Kidney epithelial cell (primary cell): Measurements from ENCODE around the gene POU2F1. TPM values are rescaled to one million over a fixed set of nuclear protein-coding genes. Genes with fewer than 3 reads are reported as not detected.

ENCODE experiments used
- DNase-seq: peaks from one replicate; pipeline ENCODE4 v3.0.0-alpha.2; 2010; ENCODE audit warnings: low read depth
- H3K27me3 ChIP-seq: 2 replicates; pipeline ENCODE4 v1.6.0; 2011; ENCODE audit warnings: low read length; ENCODE audit not compliant: control insufficient read depth, insufficient read depth
- H3K36me3 ChIP-seq: 2 replicates; pipeline ENCODE4 v1.5.1; 2011; ENCODE audit warnings: low read length; ENCODE audit not compliant: control insufficient read depth, insufficient read depth
- H3K4me3 ChIP-seq: 2 replicates; pipeline ENCODE4 v1.5.1; 2011; ENCODE audit warnings: low read depth, mild to moderate bottlenecking, control low read depth, low read length
- CTCF ChIP-seq: IDR thresholded peaks from 2 replicates; pipeline ENCODE4 v1.5.1; 2011; ENCODE audit warnings: mild to moderate bottlenecking, moderate library complexity, low read length, control low read depth, inconsistent platforms; ENCODE audit not compliant: insufficient read depth, poor library complexity, severe bottlenecking
- total RNA-seq: library from RNA; depleted of rRNA; stranded (reverse); fragments of >200 nt; gene quantifications from 2 replicates; pipeline ENCODE4 v1.2.3, GENCODE V29; 2015

POU2F1 gene
- total RNA-seq, 1 donor from 2014 or later, result 8.4 TPM

- no peak for DNase-seq
- no peak for TF ChIP-seq CTCF
- H3K4me3 ChIP-seq, result no peak overlapping the region
Observed at GRCh38 chr1:167190747-167191237, 29.9 kb upstream of the POU2F1 start.

GRCh38 chr1:167191958-167192357 lies 28.7 kb upstream of the POU2F1 start:
- no peak for DNase-seq
- TF ChIP-seq CTCF, result no peak
- Histone ChIP-seq H3K36me3 (no peaks in the 10 kb centered on the region), H3K27me3 (no peaks in the 10 kb centered on the region), H3K4me3 (no peak overlapping the region)

More at GRCh38 chr1:167190747-167191237, 29.9 kb upstream of the POU2F1 start:
- Histone ChIP-seq H3K27me3 (no peaks in the 10 kb centered on the region), H3K36me3 (no peaks in the 10 kb centered on the region)

GRCh38 chr1:167194182-167194581 lies 26.5 kb upstream of the POU2F1 start:
- no peak for TF ChIP-seq CTCF
- Histone ChIP-seq H3K27me3 (no peaks in the 10 kb centered on the region), H3K4me3 (no peak overlapping the region), H3K36me3 (no peaks in the 10 kb centered on the region)
- no peak for DNase-seq

DNA sequence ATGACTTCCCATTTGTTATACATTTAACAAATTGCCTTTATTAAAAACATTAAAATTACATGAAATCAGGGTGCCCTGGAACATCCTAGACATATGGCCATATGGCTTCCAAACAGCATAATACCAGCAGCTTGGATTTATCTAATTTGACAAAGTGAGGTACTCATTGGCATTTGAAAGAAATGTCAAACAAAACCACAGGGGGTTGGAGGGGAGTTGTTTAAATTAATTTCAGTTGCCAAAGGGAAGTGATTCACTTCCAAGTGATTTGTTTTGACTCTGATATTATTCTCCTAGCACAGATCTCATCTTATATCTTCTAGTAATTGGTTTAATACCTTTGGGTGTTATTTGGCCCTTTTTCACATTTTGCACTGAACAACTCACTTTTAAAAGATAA lies 24.5 kb upstream of the POU2F1 start:
- H3K4me3 ChIP-seq, result no peak overlapping the region
- no peaks in the 10 kb centered on the region for H3K27me3 ChIP-seq
- no peaks in the 10 kb centered on the region for H3K36me3 ChIP-seq
- no peak for DNase-seq
- TF ChIP-seq CTCF, result no peak

DNA sequence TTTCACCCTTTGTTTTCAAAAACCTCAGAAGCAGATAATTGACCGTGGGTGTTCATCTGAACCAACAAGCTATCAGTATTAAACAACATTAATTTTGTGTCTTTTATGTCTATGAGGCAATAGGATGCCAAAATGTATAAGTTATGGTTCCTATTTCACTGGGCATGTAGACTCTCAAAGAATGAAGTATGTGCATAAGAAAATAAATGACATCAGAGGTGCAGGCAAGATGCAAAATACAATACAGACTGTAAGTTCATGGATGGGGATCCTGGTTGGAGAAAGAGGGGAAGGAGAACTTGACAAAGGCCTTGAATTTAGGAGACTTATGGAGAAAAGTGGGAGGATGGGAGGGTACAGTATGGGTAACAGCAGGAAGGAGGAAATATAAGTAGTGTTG lies 23.4 kb upstream of the POU2F1 start:
- Histone ChIP-seq H3K27me3 (no peaks in the 10 kb centered on the region), H3K36me3 (no peaks in the 10 kb centered on the region), H3K4me3 (no peak overlapping the region)
- no peak for TF ChIP-seq CTCF
- no peak for DNase-seq

DNA sequence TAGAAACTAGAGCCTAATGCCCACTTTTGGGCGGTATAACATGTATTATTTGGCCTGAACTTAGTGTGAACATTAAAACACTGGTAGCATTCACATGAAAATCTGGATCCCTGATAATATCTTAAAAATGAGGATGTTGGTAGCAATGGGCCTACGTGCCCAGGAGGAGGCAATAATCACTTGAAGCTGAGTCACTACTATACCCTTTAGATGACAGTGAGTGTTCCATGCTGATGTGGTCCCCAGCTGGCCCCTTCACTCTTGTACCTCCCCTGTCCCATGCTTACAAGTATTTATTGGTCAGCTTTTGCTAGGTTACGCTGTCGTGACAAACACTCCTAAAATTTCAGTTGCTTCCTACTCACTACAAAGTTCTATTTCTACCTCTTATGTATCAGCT lies 23.0 kb upstream of the POU2F1 start:
- no peak for DNase-seq
- Histone ChIP-seq H3K4me3 (no peak overlapping the region), H3K27me3 (no peaks in the 10 kb centered on the region), H3K36me3 (no peaks in the 10 kb centered on the region)
- TF ChIP-seq CTCF, result no peak
